NCI-H1930 (cell line): Measurements from ENCODE around the gene IPP.
A peak's percentile ranks its signal among the peaks of the same experiment; 100 is the strongest.
"Not testable (repeated sequence)": the region's sequence is repeated elsewhere in the genome, so short reads cannot be mapped to it uniquely, and the experiment has no call there.

Experiments used
- DNase-seq, 2 experiments: peaks; one replicate each; lab custom pipeline; 2025; lab: John Stamatoyannopoulos, UW

IPP gene

GRCh38 chr1:45739641-45740156, 10.8 kb downstream of the IPP start:
- DNase-seq, result not testable (repeated sequence)

GRCh38 chr1:45739137-45739536, 11.3 kb downstream of the IPP start:
- no peak for DNase-seq

DNA sequence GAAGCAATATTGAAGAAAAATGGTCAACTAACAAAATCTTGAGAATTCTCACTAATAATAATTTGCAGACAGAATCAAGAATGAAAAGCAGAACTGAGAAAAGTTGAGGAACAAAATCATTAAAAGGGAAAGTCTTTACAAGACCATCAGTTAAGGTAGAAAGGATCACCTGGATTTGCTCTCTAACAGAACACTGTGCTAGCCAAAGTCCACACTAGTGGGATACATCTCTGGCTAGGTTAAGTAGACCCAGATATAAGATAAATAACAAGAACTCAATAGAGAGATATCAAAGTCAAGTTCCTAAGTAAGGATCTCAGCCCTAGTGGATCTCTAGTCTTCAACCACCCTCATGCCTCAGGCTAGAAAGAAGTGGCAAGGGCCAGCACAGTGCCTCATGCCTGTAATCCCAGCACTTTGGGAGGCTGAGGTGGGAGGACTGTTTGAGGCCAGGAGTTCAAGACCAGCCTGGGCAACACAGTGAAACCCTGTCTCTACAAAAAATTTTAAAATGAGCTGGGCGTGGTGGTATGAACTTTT, 19.6 kb downstream of the IPP start:
- DNase-seq, result no peak

DNA sequence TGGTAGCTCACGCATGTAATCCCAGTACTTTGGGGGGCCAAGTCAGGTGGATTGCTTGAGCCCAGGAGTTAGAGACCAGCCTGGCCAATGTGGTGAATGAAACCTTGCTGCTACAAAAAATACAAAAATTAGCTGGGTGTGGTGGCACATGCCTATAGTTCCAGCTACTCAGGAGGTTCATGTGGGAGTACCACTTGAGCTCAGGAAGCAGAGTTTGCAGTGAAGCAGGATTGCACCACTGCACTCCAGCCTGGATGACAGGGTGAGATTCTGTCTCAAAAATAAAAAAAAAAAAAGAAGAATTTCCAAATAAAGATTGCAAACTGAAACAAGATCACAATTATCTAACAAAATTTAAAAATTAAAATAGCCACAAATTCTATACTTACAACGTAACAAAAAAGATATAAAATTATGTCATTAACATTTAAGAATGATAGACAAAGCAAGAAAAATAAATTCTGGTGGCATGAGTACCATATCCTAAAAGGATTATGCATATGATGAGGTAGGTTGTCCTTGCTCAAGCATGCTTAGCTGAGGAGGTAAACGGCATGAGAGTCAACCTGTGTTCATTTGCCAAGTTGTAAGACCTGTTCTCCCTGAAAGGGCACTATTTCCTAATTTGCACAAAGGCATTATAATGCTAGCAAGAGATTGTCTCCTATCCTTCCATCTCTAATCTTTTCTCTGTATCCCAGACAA, 20.2 kb downstream of the IPP start:
- DNase-seq, result no peak

- not testable (repeated sequence) for DNase-seq
These were observed 24.4 kb downstream of the IPP start for GRCh38 chr1:45726007-45726406.

- DNase-seq, result no peak
These were observed 27.1 kb downstream of the IPP start for GRCh38 chr1:45723248-45723930.

GRCh38 chr1:45722809-45723208, 27.6 kb downstream of the IPP start:
- DNase-seq, result no peak

GRCh38 chr1:45721207-45721606, 29.2 kb downstream of the IPP start:
- no peak for DNase-seq

DNA sequence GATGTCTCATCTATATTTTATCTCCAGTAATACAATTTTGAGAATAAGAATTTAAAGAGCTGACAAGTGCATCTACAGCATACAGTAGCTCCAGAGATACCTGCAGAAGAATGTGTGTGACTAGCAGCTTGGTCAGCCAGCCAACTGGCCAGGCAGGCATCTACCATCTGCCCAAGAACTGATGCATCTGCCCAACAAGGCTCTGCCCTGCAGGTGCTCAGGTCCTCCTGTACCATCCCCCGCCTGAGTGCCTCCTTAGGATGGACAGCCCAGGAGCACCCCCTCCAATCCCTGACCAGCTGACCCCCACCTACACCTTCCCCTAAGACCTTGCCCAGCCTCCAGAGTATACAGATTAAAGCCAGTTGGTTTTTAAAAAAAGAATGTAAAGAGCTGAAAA, 32.2 kb downstream of the IPP start:
- no peak for DNase-seq

DNA sequence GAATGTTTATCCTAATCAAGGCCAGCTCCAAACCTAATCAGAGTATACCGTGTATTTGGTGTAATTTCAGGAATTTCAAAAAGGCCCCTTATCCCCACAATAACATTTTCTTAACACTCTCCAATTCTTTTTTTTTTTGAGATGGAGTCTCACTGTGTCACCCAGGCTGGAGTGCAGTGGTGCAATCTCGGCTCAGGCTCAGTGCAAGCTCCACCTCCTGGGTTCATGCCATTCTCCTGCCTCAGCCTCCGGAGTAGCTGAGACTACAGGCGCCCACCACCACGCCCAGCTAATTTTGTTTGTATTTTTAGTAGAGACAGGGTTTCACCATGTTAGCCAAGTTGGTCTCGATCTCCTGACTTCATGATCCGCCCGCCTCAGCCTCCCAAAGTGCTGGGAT, 33.1 kb downstream of the IPP start:
- not testable (repeated sequence) for DNase-seq

- DNase-seq, result no peak
These were observed 33.8 kb downstream of the IPP start for GRCh38 chr1:45716700-45717099.

DNA sequence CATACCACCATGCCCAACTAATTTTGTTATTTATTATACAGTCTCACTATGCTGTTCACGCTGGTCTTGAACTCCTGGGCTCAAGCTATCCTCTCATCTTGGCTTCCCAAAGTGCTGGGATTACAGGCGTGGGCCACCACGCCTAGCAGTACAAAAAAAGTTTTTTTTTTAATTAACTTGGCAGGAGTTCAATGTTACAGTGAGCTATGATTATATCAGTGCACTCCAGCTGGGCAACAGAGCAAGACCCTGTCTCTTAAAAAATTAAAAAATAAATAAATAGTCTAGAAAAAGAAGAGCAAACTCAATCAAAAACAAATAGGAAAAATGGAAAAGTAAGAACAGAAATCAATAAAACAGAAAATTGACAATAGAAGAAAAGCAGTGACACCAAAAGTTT, 36.7 kb downstream of the IPP start:
- no peak for DNase-seq

DNA sequence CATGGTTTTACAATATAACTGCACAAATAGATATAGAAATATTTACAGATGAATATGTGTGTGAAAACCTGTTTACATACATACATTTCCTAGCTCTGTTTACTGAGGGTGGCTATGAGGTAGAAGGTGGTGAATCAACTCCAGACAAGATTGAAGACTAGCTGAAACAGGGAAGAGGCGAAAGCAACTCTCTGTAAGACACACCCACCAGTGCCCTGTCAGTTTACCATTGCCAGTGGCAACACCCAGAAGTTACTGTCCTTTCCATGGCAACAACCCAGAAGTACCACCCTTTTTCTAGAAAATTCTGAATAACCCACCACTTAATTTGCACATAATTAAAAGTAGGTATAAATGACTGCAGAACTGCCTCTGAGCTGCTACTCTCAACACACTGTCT, 45.8 kb downstream of the IPP start:
- DNase-seq, result no peak

DNA sequence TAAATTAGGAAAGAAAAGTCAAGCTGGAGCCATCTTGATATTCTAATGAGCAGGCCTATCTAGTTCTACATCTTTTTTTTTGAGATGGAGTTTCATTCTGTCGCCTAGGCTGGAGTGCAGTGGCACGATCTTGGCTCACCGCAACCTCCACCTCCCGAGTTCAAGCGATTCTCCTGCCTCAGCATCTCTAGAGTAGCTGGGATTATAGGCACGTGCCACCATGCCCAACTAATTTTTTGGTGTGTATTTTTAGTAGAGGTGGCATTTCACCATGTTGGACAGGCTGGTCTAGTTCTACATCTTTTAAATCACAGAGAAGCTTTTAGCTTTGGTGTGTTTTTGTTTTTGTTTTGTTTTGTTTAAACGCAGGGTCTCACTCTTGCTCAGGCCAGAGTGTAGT, 55.6 kb downstream of the IPP start:
- no peak for DNase-seq

- DNase-seq, result not testable (repeated sequence)
These were observed 56.6 kb downstream of the IPP start for GRCh38 chr1:45693811-45694210.

- DNase-seq, result peak; percentile 77 to 80
These were observed 62.4 kb downstream of the IPP start, which contains the start of gene TMEM69 for GRCh38 chr1:45687754-45688740. TMEM69 (plus strand) TSS chr1:45688181; CDS start chr1:45691069, 2,888 bp downstream.

DNA sequence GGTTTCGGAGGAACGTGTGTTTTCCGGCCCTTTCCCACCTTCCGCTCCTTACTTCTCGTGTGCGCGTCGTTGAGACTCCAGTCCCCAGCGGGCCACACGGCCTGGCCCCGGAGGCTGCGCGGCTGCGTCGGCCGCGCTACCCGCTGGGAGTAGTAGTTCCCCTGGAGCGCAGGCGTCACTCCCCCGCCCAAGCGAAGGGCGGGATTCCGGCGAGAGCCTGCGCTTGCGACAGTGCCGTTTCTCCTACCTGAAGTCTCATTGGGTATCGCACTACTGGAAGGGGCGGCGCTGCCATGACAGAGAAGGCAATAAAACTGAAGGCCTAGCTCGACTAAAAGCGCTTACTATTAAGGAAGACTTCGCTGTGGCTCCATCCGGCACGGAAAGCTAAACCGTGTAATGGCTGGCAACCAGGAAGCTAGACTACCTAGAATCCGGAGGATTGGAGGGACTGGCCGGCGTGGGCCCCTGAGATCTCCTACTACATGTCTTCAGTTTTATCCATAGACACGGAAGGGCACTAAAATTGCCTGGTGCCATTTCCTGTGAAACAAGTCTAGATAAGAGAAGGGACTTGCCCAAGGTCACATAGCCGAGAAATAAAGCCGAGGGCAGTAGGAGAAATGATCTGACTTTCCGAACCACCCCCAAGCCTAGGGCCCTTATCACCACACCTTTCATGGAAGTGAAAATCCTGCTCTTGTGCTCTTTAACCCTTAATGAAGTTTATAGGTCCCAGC, 63.3 kb downstream of the IPP start:
- peak; percentile 96 to 98 for DNase-seq

- peak; percentile 89 to 93 for DNase-seq
These were observed 64.0 kb downstream of the IPP start, which contains the start of gene GPBP1L1 for GRCh38 chr1:45686288-45687013. GPBP1L1 (minus strand) TSS chr1:45686533; CDS start chr1:45659087, 27,446 bp downstream.

DNA sequence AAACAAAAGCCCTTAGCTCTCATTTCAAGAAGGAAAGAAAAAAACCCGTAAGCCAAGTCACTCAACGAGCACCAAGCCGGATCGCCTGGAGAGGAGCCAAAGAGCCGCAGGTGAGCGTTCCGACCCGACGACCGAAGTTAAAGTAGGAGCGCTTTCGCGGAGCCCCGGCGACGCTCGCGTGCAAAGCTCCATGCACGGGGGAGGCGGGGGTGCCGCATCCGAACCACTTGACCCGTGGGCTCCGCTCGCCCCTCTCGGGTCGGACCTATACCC, 64.5 kb downstream of the IPP start:
- DNase-seq, result peak; percentile 27 to 35

GRCh38 chr1:45685308-45686014, 65.0 kb downstream of the IPP start:
- no peak for DNase-seq
